ENCODE results near the gene TSPO. TPM values are rescaled to one million over a fixed set of nuclear protein-coding genes. Genes with fewer than 3 reads are reported as not detected.

The TSPO gene
- total and polyA plus RNA-seq, 2 of the 13 experiments (the other 11 are each of a cell fraction or from before 2014, with no cell fraction given) = 0.46 to 1.4 TPM

DNA sequence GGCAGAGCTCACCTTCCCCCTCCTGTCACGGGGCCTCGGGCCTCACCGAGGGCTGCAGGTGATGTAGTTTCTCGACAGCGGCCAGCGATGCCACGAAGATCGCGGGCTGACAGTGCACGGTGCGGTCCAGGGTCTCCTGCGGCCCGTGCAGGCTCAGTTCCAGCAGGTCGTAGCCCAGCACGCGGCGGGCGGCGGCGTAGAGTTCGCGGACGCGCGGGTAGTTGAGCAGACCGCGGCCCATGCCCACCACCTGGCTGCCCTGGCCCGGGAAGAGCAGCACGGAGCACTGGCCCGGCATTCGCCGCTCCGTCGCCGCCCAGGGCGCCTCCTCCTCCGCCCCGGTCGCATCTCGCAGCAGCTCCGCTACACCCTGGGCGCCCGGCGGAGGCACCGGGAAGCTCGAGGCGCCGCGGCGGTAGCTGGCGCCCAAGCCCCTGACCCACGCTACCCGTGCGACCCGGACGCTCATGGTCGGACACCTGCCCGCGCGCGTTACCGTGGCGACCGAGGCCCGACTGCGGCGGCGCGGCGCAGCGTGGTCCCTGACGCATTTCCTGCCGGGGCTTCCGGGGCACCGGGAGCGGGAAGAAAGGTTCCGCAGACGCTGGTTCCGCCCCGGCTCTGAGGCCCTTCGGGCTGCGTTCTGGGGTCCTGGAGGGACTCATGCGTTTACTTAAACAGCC, 8.3 kb upstream of the TSPO start, which contains the start of gene MCAT (continued):
- TF ChIP-seq ZNF552 (CRISPR knock-in tag; IDR thresholded peaks at IDR 0.05; ENCODE audit: borderline replicate concordance) = no peak
- TF ChIP-seq ZNF530 (CRISPR knock-in tag; IDR thresholded peaks at IDR 0.05; ENCODE audit: low read depth) = no peak
- peak; percentile 91 for TF ChIP-seq UBTF (CRISPR knock-in tag; IDR thresholded peaks at IDR 0.05)
- TF ChIP-seq USF2 (IDR thresholded peaks at IDR 0.05; ENCODE audit: low read depth, low read length) = no peak
- no peak for TF ChIP-seq USF2 (CRISPR knock-in tag; IDR thresholded peaks at IDR 0.05; ENCODE audit: borderline replicate concordance)
- TF ChIP-seq, protein P1, sequence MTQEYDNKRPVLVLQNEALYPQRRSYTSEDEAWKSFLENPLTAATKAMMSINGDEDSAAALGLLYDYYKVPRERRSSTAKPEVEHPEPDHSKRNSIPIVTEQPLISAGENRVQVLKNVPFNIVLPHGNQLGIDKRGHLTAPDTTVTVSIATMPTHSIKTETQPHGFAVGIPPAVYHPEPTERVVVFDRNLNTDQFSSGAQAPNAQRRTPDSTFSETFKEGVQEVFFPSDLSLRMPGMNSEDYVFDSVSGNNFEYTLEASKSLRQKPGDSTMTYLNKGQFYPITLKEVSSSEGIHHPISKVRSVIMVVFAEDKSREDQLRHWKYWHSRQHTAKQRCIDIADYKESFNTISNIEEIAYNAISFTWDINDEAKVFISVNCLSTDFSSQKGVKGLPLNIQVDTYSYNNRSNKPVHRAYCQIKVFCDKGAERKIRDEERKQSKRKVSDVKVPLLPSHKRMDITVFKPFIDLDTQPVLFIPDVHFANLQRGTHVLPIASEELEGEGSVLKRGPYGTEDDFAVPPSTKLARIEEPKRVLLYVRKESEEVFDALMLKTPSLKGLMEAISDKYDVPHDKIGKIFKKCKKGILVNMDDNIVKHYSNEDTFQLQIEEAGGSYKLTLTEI (CRISPR knock-in tag; conservative IDR thresholded peaks at IDR 0.05) = no peak
- TF ChIP-seq KMT2A (CRISPR knock-in tag; IDR thresholded peaks at IDR 0.05) = peak; percentile 97
- no peak for TF ChIP-seq CC2D1A (CRISPR knock-in tag; IDR thresholded peaks at IDR 0.05)
- TF ChIP-seq SRSF4 (IDR thresholded peaks at IDR 0.05; ENCODE audit: low read depth, low read length, poor library complexity, severe bottlenecking) = no peak
- TF ChIP-seq FOXK2 (IDR thresholded peaks at IDR 0.05) = no peak
- TF ChIP-seq, protein P2, sequence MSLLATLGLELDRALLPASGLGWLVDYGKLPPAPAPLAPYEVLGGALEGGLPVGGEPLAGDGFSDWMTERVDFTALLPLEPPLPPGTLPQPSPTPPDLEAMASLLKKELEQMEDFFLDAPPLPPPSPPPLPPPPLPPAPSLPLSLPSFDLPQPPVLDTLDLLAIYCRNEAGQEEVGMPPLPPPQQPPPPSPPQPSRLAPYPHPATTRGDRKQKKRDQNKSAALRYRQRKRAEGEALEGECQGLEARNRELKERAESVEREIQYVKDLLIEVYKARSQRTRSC (CRISPR knock-in tag; IDR thresholded peaks at IDR 0.05; ENCODE audit: low read depth) = no peak
- 0 out of 2 replicates have a peak, but pooled peaks have one; percentile 76 for TF ChIP-seq TERF1 (CRISPR knock-in tag; IDR thresholded peaks at IDR 0.05)
- no peak for TF ChIP-seq ZUFSP (CRISPR knock-in tag; IDR thresholded peaks at IDR 0.05; ENCODE audit: borderline replicate concordance)
- TF ChIP-seq, protein P3, sequence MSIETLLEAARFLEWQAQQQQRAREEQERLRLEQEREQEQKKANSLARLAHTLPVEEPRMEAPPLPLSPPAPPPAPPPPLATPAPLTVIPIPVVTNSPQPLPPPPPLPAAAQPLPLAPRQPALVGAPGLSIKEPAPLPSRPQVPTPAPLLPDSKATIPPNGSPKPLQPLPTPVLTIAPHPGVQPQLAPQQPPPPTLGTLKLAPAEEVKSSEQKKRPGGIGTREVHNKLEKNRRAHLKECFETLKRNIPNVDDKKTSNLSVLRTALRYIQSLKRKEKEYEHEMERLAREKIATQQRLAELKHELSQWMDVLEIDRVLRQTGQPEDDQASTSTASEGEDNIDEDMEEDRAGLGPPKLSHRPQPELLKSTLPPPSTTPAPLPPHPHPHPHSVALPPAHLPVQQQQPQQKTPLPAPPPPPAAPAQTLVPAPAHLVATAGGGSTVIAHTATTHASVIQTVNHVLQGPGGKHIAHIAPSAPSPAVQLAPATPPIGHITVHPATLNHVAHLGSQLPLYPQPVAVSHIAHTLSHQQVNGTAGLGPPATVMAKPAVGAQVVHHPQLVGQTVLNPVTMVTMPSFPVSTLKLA (IDR thresholded peaks at IDR 0.05) = peak; percentile 27; the same call in 1 of the 2 replicates
- no peak; the same call in 1 of the 2 replicates for TF ChIP-seq ZNF367 (CRISPR knock-in tag; IDR thresholded peaks at IDR 0.05; ENCODE audit: borderline replicate concordance)

Data from HepG2 (cell line).